ENCODE data around the gene THUMPD2. TPM values are rescaled to one million over a fixed set of nuclear protein-coding genes. Genes with fewer than 3 reads are reported as not detected.

Gene THUMPD2
- total RNA-seq, 1 donor from 2014 or later, result 5.0 TPM

DNA sequence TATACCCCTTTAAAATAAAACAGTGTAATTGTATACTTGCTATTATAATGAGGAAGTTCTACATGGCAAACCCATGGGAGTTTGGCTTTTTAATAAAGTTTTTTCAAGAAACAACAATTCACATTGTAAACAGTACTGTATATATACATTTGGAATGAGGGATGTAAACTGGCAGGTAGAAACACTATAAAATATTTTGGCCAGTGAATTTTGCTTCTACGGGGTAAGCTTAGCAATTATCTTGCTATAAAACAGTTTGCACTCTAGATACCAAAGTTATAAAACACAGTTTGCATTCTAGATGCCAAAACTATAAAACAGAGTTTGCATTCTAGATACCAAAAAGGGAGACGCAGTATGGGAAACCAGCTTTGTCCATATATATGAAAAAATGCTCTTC lies 16.6 kb downstream of the THUMPD2 start:
- H3K9me3 Mint-ChIP-seq (ENCODE audit: unreplicated experiment), result no peaks in the 10 kb centered on the region
- TF ChIP-seq, protein P1, sequence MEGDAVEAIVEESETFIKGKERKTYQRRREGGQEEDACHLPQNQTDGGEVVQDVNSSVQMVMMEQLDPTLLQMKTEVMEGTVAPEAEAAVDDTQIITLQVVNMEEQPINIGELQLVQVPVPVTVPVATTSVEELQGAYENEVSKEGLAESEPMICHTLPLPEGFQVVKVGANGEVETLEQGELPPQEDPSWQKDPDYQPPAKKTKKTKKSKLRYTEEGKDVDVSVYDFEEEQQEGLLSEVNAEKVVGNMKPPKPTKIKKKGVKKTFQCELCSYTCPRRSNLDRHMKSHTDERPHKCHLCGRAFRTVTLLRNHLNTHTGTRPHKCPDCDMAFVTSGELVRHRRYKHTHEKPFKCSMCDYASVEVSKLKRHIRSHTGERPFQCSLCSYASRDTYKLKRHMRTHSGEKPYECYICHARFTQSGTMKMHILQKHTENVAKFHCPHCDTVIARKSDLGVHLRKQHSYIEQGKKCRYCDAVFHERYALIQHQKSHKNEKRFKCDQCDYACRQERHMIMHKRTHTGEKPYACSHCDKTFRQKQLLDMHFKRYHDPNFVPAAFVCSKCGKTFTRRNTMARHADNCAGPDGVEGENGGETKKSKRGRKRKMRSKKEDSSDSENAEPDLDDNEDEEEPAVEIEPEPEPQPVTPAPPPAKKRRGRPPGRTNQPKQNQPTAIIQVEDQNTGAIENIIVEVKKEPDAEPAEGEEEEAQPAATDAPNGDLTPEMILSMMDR (IDR thresholded peaks at IDR 0.05; ENCODE audit: unreplicated experiment), result no peak
- no peak overlapping the region for H3K27ac Mint-ChIP-seq (ENCODE audit: unreplicated experiment)
- DNase-seq (ENCODE audit: low spot score), result no peak
- H3K4me3 Mint-ChIP-seq (ENCODE audit: unreplicated experiment), result no peak overlapping the region
- H3K27me3 Mint-ChIP-seq (ENCODE audit: unreplicated experiment), result no peaks in the 10 kb centered on the region
- H3K4me1 Mint-ChIP-seq (ENCODE audit: unreplicated experiment), result peaks cover 7% of the 10 kb centered on the region
- H3K36me3 Mint-ChIP-seq (ENCODE audit: low read depth, unreplicated experiment), result peaks cover 8% of the 10 kb centered on the region

DNA sequence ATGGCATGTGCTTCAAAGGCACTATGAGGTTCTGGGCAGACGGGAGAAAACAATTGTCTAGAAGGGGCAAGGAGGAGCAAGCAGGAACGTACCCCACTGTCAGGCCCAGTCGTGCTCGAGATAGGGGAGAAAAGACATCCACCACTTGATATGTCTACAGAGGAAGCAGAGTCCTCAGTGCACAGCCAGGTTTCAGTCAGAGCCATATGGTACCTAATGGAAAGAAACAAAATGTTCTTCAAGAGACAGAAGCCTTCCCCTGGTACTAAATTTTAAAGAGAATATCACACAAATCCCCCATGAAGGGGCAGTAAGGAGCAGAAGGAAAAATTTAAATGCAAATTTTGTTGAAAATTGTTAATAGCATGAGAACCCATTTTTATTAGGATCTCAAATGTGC lies 21.9 kb downstream of the THUMPD2 start:
- no peaks in the 10 kb centered on the region for H3K27me3 Mint-ChIP-seq (ENCODE audit: unreplicated experiment)
- peaks cover 15% of the 10 kb centered on the region for H3K4me1 Mint-ChIP-seq (ENCODE audit: unreplicated experiment)
- no peak overlapping the region for H3K4me3 Mint-ChIP-seq (ENCODE audit: unreplicated experiment)
- H3K36me3 Mint-ChIP-seq (ENCODE audit: low read depth, unreplicated experiment), result peaks cover 5% of the 10 kb centered on the region
- DNase-seq (ENCODE audit: low spot score), result no peak
- TF ChIP-seq, protein P1 (IDR thresholded peaks at IDR 0.05; ENCODE audit: unreplicated experiment), result no peak
- no peak overlapping the region for H3K27ac Mint-ChIP-seq (ENCODE audit: unreplicated experiment)
- H3K9me3 Mint-ChIP-seq (ENCODE audit: unreplicated experiment), result no peaks in the 10 kb centered on the region

DNA sequence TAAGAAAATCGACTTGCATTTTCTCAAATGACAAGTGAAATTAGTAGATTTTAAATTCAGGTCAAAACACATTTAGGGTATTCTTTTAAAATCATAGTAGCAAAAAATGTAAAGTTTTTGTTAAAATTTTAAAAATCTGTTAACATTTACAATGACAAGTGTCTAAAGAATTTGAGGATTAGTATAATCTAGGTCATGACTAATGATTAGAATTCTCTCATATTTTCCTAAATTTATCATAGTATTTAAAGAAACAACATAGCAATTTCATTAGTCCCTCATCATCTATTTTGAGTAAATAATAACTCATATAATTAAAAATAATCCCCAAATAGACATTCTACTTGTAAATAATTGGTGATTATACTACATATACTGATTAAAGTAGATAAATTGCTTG lies 23.6 kb downstream of the THUMPD2 start:
- Mint-ChIP-seq H3K27me3 (ENCODE audit: unreplicated experiment) (no peaks in the 10 kb centered on the region), H3K9me3 (ENCODE audit: unreplicated experiment) (no peaks in the 10 kb centered on the region), H3K36me3 (ENCODE audit: low read depth, unreplicated experiment) (peaks cover 5% of the 10 kb centered on the region)

DNA sequence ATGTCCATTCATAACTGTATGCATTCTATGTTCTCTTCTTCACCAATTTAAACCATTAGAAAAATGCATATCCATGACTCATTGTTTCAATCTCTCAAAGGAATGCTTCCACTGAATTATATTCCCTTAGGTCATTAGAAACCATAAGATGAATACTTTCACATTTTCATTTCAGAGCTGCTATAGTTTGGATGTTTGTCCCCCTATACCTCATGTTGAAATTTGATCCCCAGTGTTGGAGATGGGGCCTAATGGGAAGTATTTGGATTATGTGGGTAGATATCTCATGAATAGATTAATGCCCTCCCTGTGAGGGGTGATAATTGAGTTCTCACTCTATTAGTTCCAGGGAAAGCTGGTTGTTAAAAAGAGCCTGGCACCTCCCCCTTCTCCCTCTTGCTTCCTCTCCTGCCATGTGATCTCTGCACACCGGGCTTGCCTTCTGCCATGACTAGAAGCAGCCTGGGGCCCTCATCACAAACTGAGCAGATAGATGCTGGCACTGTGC lies 35.7 kb downstream of the THUMPD2 start:
- Mint-ChIP-seq H3K4me3 (ENCODE audit: unreplicated experiment) (no peak overlapping the region), H3K9me3 (ENCODE audit: unreplicated experiment) (no peaks in the 10 kb centered on the region), H3K27me3 (ENCODE audit: unreplicated experiment) (no peaks in the 10 kb centered on the region), H3K27ac (ENCODE audit: unreplicated experiment) (no peak overlapping the region), H3K36me3 (ENCODE audit: low read depth, unreplicated experiment) (no peaks in the 10 kb centered on the region), H3K4me1 (ENCODE audit: unreplicated experiment) (peaks cover 6% of the 10 kb centered on the region)
- TF ChIP-seq, protein P1 (IDR thresholded peaks at IDR 0.05; ENCODE audit: unreplicated experiment), result no peak
- no peak for DNase-seq (ENCODE audit: low spot score)

More for the DNA sequence above, 23.6 kb downstream of the THUMPD2 start:
- no peak overlapping the region for H3K4me3 Mint-ChIP-seq (ENCODE audit: unreplicated experiment)
- no peak for DNase-seq (ENCODE audit: low spot score)
- no peak overlapping the region for H3K27ac Mint-ChIP-seq (ENCODE audit: unreplicated experiment)
- H3K4me1 Mint-ChIP-seq (ENCODE audit: unreplicated experiment), result peaks cover 14% of the 10 kb centered on the region
- TF ChIP-seq, protein P1 (IDR thresholded peaks at IDR 0.05; ENCODE audit: unreplicated experiment), result no peak

DNA sequence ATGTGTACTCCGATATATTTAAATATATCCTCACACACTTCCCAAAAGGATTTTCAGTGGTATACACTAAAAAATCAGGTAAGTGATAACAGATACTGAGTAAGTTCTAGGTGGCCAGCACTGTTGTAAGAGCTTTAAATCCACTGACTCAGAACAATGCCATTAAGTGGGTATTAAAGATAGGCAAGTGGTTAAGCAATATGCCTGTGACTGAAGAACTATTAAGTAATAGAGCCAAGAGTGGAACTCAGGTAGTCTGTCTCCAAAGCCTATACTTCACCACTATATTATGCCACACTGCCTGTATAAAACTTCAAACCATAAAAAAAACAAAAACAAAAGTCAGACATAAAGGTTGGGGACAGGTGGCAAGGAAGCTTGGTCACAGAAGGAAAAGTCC lies 37.2 kb downstream of the THUMPD2 start:
- Mint-ChIP-seq H3K27ac (ENCODE audit: unreplicated experiment) (no peak overlapping the region), H3K27me3 (ENCODE audit: unreplicated experiment) (no peaks in the 10 kb centered on the region), H3K4me3 (ENCODE audit: unreplicated experiment) (no peak overlapping the region), H3K4me1 (ENCODE audit: unreplicated experiment) (peaks cover 15% of the 10 kb centered on the region), H3K36me3 (ENCODE audit: low read depth, unreplicated experiment) (peaks cover 5% of the 10 kb centered on the region), H3K9me3 (ENCODE audit: unreplicated experiment) (no peaks in the 10 kb centered on the region)
- DNase-seq (ENCODE audit: low spot score), result no peak
- TF ChIP-seq, protein P1 (IDR thresholded peaks at IDR 0.05; ENCODE audit: unreplicated experiment), result no peak
